Embryonic facial prominence (tissue), 1 donor: ENCODE measurements around the gene PTPRN2.
"Not testable (repeated sequence)": the region's sequence is repeated elsewhere in the genome, so short reads cannot be mapped to it uniquely, and the experiment has no call there.

ENCODE experiments used
- DNase-seq: peaks from one replicate; pipeline ENCODE4 v3.0.0-alpha.2; 2016; ENCODE audit errors: extremely low spot score

PTPRN2 gene

GRCh38 chr7:157932498-157933218 lies 655.0 kb downstream of the PTPRN2 start:
- no peak for DNase-seq

DNA sequence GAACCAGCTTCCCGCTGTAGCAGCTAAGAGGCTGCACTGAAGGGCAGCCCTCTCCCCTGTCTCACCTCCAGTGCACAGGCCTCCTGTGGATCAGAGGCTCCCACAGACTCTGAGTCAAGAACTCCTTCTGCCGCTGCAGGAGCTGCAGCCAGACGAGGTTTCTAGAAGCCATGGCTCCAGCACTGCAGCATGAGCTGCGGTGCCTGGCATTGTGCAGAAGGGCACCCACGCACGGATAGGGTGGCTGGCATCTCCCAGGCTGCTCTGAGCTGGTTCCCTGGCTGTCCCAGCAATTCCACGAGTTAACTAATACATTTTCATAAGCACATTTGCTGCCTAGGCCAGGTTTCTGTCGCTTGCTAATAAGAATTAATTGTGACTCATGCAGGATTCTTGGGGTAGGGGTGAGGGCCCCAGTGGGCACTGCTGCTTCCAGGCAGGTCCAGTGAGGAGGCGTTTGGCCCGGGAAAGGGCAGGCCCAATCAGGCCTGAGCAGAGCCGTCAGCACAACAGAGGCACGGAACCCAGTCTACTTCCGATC lies 656.6 kb downstream of the PTPRN2 start:
- DNase-seq: no peak

DNA sequence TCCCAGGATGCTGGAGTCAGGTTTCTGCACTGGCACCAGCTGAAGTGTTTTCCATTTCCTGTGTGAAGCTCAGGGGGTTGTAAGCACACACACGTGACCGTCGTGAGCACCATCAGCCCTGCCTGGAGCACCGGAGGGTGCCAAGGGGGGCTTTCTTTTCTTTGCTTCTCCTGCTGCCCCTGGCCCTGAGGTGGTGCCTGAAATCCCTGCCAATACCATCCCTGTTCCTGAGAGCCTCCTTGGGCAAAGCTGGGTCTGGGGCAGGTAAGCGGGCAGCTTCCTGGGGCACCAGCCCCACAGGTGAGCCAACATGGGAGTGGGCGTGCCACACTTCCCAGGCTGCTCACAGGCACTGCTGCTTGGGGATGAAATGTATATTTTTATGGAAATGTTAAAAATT lies 657.2 kb downstream of the PTPRN2 start:
- DNase-seq: no peak

DNA sequence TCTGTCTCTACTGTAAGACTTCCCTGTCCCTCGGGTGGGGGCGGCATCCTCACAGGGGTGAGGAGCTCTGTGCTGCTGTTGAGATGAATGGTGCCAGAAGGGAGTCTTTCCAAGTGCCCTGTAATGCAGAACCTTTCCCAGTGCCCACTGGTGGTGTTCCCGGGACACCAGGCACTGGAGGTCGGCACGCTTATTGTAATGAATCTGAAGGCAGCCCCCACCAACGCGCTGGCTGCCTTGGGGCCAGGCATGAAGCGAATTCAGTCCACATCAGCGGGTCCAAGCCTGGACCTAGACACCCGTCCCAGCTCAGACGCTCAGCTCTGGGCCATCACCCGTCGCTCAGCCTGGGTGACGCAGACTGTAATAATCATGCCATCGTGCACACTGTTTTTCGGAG lies 658.0 kb downstream of the PTPRN2 start:
- no peak for DNase-seq

DNA sequence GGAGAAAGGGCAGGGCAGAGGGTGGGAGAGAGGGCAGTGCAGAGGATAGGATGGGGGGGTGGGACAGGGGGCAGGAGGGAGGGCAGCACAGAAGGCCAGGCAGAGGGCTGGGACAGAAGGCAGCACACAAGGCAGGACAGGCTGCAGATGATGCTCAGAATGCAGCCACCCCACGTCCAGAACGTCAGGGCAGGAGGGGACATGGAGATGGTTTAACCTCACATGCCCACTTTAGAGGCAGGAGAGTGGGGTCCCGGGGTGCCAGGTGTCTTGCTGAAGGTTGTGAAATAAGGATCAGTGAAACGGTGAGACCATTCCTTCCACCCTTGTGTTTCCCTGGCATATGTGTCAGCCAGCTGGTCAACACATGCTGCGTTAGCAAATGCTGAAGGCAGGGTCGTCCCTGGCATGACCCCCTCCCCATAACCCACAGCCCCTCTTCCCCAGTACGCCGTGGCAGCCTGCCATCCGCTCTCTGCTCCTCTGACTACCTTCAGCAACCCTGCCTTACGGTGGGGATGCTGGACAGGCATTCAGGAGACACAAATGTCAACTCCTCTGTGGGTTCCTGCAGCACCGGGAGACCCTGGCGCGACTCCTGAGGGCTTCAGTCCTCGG lies 658.7 kb downstream of the PTPRN2 start:
- no peak for DNase-seq

- no peak for DNase-seq
Measured at GRCh38 chr7:157928171-157928794, 659.3 kb downstream of the PTPRN2 start.

DNA sequence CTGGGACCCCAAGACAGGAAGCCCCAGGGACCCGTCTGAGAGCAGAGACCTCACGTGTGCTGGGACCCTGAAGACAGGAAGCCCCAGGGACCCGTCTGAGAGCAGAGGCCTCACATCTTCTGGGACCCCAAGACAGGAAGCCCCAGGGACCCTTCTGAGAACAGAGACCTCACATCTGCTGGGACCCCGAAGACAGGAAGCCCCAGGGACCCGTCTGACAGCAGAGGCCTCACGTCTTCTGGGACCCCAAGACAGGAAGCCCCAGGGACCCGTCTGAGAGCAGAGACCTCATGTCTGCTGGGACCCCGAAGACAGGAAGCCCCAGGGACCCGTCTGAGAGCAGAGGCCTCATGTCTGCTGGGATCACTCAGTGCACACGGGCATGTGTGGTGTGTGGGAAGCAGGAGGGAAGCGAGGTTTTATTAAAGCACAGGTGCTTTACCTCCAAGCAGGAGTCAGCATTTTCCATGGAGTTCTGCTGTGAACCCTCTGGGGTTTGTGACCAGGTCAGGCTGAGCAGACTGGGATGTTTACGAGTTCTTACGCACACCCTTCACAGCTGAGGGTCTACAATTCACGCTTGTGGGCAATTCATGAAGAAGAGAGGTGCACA lies 660.2 kb downstream of the PTPRN2 start:
- no peak for DNase-seq

- no peak for DNase-seq
Measured at GRCh38 chr7:157926521-157927150, 661.0 kb downstream of the PTPRN2 start.

- no peak for DNase-seq
Measured at GRCh38 chr7:157926107-157926506, 661.5 kb downstream of the PTPRN2 start.

- no peak for DNase-seq
Measured at GRCh38 chr7:157925383-157925875, 662.2 kb downstream of the PTPRN2 start.

DNA sequence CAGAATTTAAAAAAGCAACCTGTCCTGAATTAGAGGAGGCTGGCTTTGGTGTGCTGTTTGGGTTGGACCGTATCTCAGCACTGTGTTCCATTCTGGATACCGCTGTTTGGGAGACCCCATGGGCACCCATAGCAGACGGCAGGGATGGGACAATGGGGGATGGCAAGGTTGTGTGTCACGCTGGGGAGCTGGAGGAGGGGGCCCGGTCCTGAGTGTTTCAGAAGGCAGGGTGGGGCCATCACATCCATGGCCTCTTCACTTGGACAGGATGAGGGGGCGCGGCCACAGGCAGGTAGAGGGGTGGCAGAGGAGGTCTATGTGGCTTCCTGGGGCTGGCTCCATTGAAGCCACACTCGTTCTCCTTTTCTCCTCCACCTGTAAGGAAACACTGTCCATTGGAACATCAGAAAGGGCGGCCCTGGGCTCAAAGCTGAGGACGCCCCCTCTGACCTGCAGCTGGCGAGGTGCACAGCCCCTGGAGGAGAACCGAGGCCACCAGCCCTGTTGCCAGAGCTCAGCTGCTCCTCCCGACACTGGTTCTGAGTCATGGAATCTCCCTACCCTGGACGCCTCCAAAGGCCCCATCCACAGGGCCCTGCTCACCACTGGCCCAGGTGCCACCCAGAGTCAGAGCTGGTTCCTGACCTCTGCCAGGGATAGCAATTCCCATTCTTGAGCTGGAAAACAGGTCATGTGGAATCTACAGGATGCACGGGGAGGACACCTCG lies 663.6 kb downstream of the PTPRN2 start:
- no peak for DNase-seq

DNA sequence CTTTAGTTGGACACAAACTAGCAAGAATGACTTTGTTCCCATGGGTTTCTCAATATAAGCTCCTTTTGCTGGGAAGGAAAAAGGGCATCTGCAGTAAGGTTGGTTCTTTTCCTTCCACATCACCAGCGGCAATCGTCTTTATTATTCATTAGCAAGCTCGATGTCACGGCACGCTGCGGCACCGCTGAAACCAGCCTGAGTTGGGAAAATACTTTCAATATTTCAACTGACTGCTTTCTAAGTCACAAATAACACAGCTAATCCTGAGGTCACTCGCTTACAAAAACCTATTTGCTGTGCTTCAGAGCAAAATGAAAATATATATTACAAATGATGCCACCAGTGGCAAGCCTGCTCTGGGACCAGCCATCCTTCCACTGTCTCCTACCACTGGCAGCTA lies 665.0 kb downstream of the PTPRN2 start:
- DNase-seq: no peak

DNA sequence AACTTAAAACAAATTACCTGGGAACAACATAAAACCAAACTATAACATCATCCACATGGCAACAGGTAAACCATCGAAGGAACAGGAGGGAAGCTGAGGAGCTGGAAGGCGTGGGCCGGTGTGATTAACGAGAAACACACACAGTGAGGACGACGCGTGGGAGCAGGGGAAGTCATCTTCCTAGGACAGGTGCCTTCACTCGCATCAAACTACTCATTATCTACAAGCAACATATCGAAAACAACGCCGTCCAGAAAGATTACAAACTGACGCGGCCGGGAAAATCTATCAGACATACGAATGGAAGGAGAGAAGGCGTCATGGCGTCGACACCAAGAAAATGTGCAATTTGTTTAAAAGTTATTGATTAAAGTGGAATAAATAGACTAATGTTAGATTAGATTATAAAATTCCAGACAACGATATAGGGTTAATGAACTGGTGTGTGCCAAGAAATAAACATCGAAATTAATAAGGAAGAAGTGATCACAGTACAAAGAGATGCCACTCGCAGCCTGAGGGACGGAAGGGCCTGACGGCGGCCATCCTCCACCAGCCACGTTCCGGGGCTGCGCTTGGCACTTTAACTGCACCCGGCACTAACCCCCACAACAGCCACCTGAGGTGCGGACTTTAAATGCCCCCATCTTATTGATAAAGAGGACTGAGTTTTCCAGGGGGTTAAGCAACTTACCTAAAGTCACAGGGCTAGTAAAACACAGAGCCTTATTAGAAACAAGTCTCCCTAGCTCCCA lies 669.1 kb downstream of the PTPRN2 start:
- no peak for DNase-seq

DNA sequence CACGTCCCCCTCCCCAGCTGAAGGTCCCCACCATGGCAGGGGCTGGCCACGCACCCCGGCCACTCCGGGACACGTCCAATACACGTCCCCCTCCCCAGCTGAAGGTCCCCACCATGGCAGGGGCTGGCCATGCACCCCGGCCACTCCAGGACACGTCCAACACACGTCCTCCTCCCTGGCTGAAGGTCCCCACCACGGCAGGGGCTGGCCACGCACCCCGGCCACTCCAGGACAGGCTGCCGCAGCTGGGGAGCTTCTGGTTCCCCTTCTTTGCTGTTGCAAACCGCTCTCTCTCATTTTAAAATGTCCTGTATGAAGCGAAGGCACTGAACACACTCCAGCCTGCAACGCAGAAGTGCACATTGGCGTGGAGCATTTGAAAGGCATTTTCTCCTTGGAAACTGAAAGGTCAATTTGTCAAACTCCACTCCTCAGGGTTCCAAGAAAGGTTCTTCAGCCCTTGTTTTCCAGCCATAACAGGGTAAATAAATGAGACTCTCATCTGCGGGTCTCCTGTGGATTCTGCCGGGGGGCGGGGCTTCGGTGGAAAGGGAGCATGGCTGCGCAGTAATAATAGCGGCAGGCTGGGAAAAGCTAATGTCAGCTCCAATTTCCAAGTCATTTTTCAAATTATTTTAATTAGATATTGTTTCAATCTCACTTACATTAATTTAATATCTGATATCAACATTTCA lies 670.5 kb downstream of the PTPRN2 start:
- DNase-seq: no peak

DNA sequence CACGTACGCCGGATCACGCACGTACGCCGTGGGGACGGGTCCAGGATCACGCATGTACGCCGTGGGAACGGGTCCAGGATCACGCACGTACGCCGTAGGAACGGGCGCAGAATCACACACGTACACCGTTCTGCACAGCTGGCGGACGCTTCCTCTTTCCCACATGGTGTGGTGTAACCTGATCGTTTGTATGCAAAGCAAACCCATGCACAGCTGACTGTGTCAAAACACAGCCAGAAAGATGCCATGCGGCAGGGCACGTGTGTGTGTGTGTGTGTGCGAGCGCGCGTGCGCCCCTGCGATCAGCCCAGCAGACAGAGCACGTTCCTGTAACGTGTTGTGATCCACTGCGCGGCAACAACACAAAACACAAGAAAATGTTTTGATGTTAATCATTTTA lies 677.2 kb downstream of the PTPRN2 start:
- DNase-seq: no peak

DNA sequence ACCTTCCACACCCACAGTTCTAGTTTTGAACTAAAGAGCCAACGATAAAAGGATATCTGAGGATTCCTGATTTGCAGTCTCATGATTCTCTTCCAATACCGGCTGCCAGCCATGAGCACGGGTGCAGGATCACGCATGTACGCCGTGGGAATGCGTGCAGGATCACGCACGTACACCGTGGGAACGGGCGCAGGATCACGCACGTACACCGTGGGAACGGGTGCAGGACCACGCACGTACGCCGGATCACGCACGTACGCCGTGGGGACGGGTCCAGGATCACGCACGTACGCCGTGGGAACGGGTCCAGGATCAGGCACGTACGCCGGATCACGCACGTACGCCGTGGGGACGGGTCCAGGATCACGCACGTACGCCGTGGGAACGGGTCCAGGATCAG lies 677.6 kb downstream of the PTPRN2 start:
- not testable (repeated sequence) for DNase-seq

DNA sequence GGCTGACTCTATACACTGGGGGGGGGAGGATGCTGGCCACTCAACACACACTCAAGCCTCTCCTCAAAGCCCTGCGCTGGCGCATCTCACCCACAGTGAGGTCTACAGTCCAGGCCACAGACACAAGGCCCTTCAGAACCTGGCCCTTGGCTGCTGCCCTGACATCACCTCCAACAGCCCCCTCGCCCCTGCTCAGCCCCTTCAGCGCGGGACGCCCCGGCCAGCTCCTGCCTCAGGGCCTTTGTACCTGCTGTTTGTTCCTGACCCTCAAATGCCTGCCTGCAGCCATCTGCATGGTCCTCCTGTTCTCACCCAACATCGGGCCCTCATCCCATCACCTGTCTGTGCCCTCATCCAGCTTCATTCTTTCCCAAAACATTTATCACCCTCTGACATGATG lies 678.3 kb downstream of the PTPRN2 start:
- no peak for DNase-seq

- no peak for DNase-seq
Measured at GRCh38 chr7:157908006-157908782, 679.4 kb downstream of the PTPRN2 start.

- no peak for DNase-seq
Measured at GRCh38 chr7:157907091-157907490, 680.5 kb downstream of the PTPRN2 start.
